ENCODE measurements around the gene RPL3. TPM values are rescaled to one million over a fixed set of nuclear protein-coding genes. Genes with fewer than 3 reads are reported as not detected.
A peak's percentile ranks its signal among the peaks of the same experiment; 100 is the strongest.

RPL3 gene
- total and polyA plus RNA-seq, 3 experiments from 2014 or later = 2,574 to 3,654 (median 2,607) TPM

GRCh38 chr22:39315389-39315788 is 4.0 kb downstream of the RPL3 start:
- Histone ChIP-seq H3K27ac (ENCODE audit: low read depth, low read length) (peak overlapping the region; percentile 27), H3K36me3 (ENCODE audit: insufficient read depth, low read length) (peaks cover 72% of the 10 kb centered on the region), H3K9me3 (ENCODE audit: low read length) (no peaks in the 10 kb centered on the region), H3K27me3 (ENCODE audit: insufficient read depth, low read length, poor library complexity, severe bottlenecking) (no peaks in the 10 kb centered on the region), H3K4me3 (ENCODE audit: low read length) (no peak overlapping the region), H3K4me1 (ENCODE audit: insufficient read depth, low read length) (peaks cover 44% of the 10 kb centered on the region)
- POLR2A ChIA-PET = interaction anchor here (0.5 to 7.0 kb wide), 7 partner anchors 94 to 205 kb away, joined by 3 to 89 read pairs (median 3); partner anchors contain the start of gene ATF4
- Mint-ChIP-seq H3K9me3 (peaks cover 0 to 3% (median 0%) of the 10 kb centered on the region in 5 donors), H3K27ac (peak overlapping the region in 6 of 8 donors; percentile 17 to 87 (median 65)), H3K4me1 (peaks cover 53 to 71% (median 55%) of the 10 kb centered on the region in 3 donors), H3K36me3 (peaks cover 8 to 92% (median 18%) of the 10 kb centered on the region in 3 donors), H3K4me3 (peak overlapping the region in 3 of 7 donors; percentile 23 to 34 (median 30)), H3K27me3 (peaks cover 0 to 14% of the 10 kb centered on the region in 2 donors)
- DNase-seq = peak in 1 of 5 donors; percentile 35
- CTCF ChIA-PET = interaction anchor here (0.7 to 7.0 kb wide), 20 partner anchors 9 to 546 kb away, joined by 3 to 178 read pairs (median 4); partner anchors contain the start of genes CBX6, CBX7, PDGFB and TAB1

- DNase-seq = peak in 1 of 5 donors; percentile 41
- Mint-ChIP-seq H3K4me3 (peak overlapping the region in 1 of 7 donors; percentile 12), H3K27me3 (peaks cover 0 to 9% of the 10 kb centered on the region in 2 donors), H3K9me3 (no peaks in the 10 kb centered on the region), H3K27ac (peak overlapping the region in 4 of 8 donors; percentile 29 to 76 (median 60)), H3K4me1 (peaks cover 52 to 71% (median 53%) of the 10 kb centered on the region in 3 donors), H3K36me3 (peaks cover 8 to 85% (median 18%) of the 10 kb centered on the region in 3 donors)
- Histone ChIP-seq H3K4me1 (ENCODE audit: insufficient read depth, low read length) (peaks cover 44% of the 10 kb centered on the region), H3K4me3 (ENCODE audit: low read length) (no peak overlapping the region), H3K36me3 (ENCODE audit: insufficient read depth, low read length) (peaks cover 72% of the 10 kb centered on the region), H3K9me3 (ENCODE audit: low read length) (no peaks in the 10 kb centered on the region), H3K27ac (ENCODE audit: low read depth, low read length) (no peak overlapping the region), H3K27me3 (ENCODE audit: insufficient read depth, low read length, poor library complexity, severe bottlenecking) (no peaks in the 10 kb centered on the region)
- ChIA-PET POLR2A (interaction anchor here (1.0 to 7.0 kb wide), 4 partner anchors 143 to 206 kb away, joined by 3 to 89 read pairs (median 4); partner anchors contain the start of gene ATF4), CTCF (interaction anchor here (0.7 to 7.0 kb wide), 10 partner anchors 8 to 545 kb away, joined by 3 to 178 read pairs (median 5); partner anchors contain the start of genes CBX7, PDGFB and TAB1)
Measured at GRCh38 chr22:39314251-39314971, 5.0 kb downstream of the RPL3 start.

GRCh38 chr22:39313258-39314001 is 6.0 kb downstream of the RPL3 start:
- no peak overlapping the region for H3K27ac ChIP-seq (ENCODE audit: low read depth, low read length)
- H3K9me3 Mint-ChIP-seq = no peaks in the 10 kb centered on the region
- peak overlapping the region in 6 of 8 donors; percentile 21 to 80 (median 52) for H3K27ac Mint-ChIP-seq
- DNase-seq = peak in 1 of 5 donors; percentile 36
- no peaks in the 10 kb centered on the region for H3K27me3 ChIP-seq (ENCODE audit: insufficient read depth, low read length, poor library complexity, severe bottlenecking)
- peak overlapping the region in 1 of 7 donors; percentile 30 for H3K4me3 Mint-ChIP-seq
- peaks cover 47 to 77% (median 53%) of the 10 kb centered on the region in 3 donors for H3K4me1 Mint-ChIP-seq
- no peaks in the 10 kb centered on the region for H3K9me3 ChIP-seq (ENCODE audit: low read length)
- peaks cover 8 to 75% (median 15%) of the 10 kb centered on the region in 3 donors for H3K36me3 Mint-ChIP-seq
- ChIA-PET CTCF (interaction anchor here (1.1 to 7.0 kb wide), 3 partner anchors 13 to 142 kb away, joined by 3 to 178 read pairs (median 104); no protein-coding TSS in a partner anchor), POLR2A (interaction anchor here (0.7 to 2.2 kb wide), 2 partner anchors 146 to 160 kb away, joined by 3 to 6 read pairs; no protein-coding TSS in a partner anchor)
- peaks cover 0 to 3% of the 10 kb centered on the region in 2 donors for H3K27me3 Mint-ChIP-seq
- H3K4me1 ChIP-seq (ENCODE audit: insufficient read depth, low read length) = peaks cover 41% of the 10 kb centered on the region
- peaks cover 67% of the 10 kb centered on the region for H3K36me3 ChIP-seq (ENCODE audit: insufficient read depth, low read length)
- no peak overlapping the region for H3K4me3 ChIP-seq (ENCODE audit: low read length)

GRCh38 chr22:39312410-39312809 is 7.0 kb downstream of the RPL3 start:
- Histone ChIP-seq H3K36me3 (ENCODE audit: insufficient read depth, low read length) (peaks cover 57% of the 10 kb centered on the region), H3K4me1 (ENCODE audit: insufficient read depth, low read length) (peaks cover 31% of the 10 kb centered on the region), H3K27ac (ENCODE audit: low read depth, low read length) (no peak overlapping the region), H3K4me3 (ENCODE audit: low read length) (no peak overlapping the region), H3K9me3 (ENCODE audit: low read length) (no peaks in the 10 kb centered on the region), H3K27me3 (ENCODE audit: insufficient read depth, low read length, poor library complexity, severe bottlenecking) (no peaks in the 10 kb centered on the region)
- Mint-ChIP-seq H3K27ac (peak overlapping the region in 2 of 8 donors; percentile 24 to 62), H3K9me3 (no peaks in the 10 kb centered on the region), H3K36me3 (peaks cover 4 to 65% (median 11%) of the 10 kb centered on the region in 3 donors), H3K27me3 (peaks cover 0 to 3% of the 10 kb centered on the region in 2 donors), H3K4me3 (no peak overlapping the region), H3K4me1 (peaks cover 36 to 68% (median 44%) of the 10 kb centered on the region in 3 donors)
- CTCF ChIA-PET = interaction anchor here (0.9 to 4.7 kb wide), 5 partner anchors 12 to 442 kb away, joined by 3 to 104 read pairs (median 3); no protein-coding TSS in a partner anchor
- POLR2A ChIA-PET = interaction anchor here (0.7 kb wide), 1 partner anchor 145 kb away, joined by 3 read pairs; no protein-coding TSS in a partner anchor
- peak in 1 of 5 donors; percentile 41 for DNase-seq

- H3K27ac ChIP-seq (ENCODE audit: low read depth, low read length) = no peak overlapping the region
- no peaks in the 10 kb centered on the region for H3K27me3 ChIP-seq (ENCODE audit: insufficient read depth, low read length, poor library complexity, severe bottlenecking)
- Mint-ChIP-seq H3K36me3 (peaks cover 4 to 59% (median 8%) of the 10 kb centered on the region in 3 donors), H3K27ac (peak overlapping the region in 3 of 8 donors; percentile 44 to 72 (median 62)), H3K4me3 (peak overlapping the region in 2 of 7 donors; percentile 40 to 44), H3K9me3 (no peaks in the 10 kb centered on the region), H3K27me3 (peaks cover 0 to 3% of the 10 kb centered on the region in 2 donors), H3K4me1 (peaks cover 32 to 63% (median 38%) of the 10 kb centered on the region in 3 donors)
- H3K9me3 ChIP-seq (ENCODE audit: low read length) = no peaks in the 10 kb centered on the region
- peaks cover 25% of the 10 kb centered on the region for H3K4me1 ChIP-seq (ENCODE audit: insufficient read depth, low read length)
- CTCF ChIA-PET = interaction anchor here (0.6 to 4.7 kb wide), 23 partner anchors 8 to 442 kb away, joined by 3 to 104 read pairs (median 4); partner anchors contain the start of gene RPL3
- peaks cover 51% of the 10 kb centered on the region for H3K36me3 ChIP-seq (ENCODE audit: insufficient read depth, low read length)
- POLR2A ChIA-PET = interaction anchor here (0.5 to 1.2 kb wide), 7 partner anchors 7 to 215 kb away, joined by 3 to 11 read pairs (median 4); partner anchors contain the start of gene RPL3
- DNase-seq = peak in 1 of 5 donors; percentile 44
- no peak overlapping the region for H3K4me3 ChIP-seq (ENCODE audit: low read length)
Measured at GRCh38 chr22:39311592-39312400, 7.6 kb downstream of the RPL3 start.

- H3K4me3 ChIP-seq (ENCODE audit: low read length) = no peak overlapping the region
- H3K27me3 ChIP-seq (ENCODE audit: insufficient read depth, low read length, poor library complexity, severe bottlenecking) = no peaks in the 10 kb centered on the region
- peak overlapping the region in 5 of 8 donors; percentile 13 to 89 (median 66) for H3K27ac Mint-ChIP-seq
- H3K9me3 Mint-ChIP-seq = no peaks in the 10 kb centered on the region
- H3K36me3 Mint-ChIP-seq = peaks cover 0 to 42% (median 6%) of the 10 kb centered on the region in 3 donors
- no peak overlapping the region for H3K27ac ChIP-seq (ENCODE audit: low read depth, low read length)
- ChIA-PET POLR2A (interaction anchor here (0.8 to 1.2 kb wide), 4 partner anchors 9 to 139 kb away, joined by 3 to 11 read pairs (median 4); partner anchors contain the start of gene RPL3), CTCF (interaction anchor here (0.6 to 4.7 kb wide), 19 partner anchors 7 to 307 kb away, joined by 3 to 104 read pairs (median 5); no protein-coding TSS in a partner anchor)
- H3K4me1 ChIP-seq (ENCODE audit: insufficient read depth, low read length) = peaks cover 8% of the 10 kb centered on the region
- H3K4me1 Mint-ChIP-seq = peaks cover 19 to 50% (median 22%) of the 10 kb centered on the region in 3 donors
- peaks cover 35% of the 10 kb centered on the region for H3K36me3 ChIP-seq (ENCODE audit: insufficient read depth, low read length)
- H3K9me3 ChIP-seq (ENCODE audit: low read length) = no peaks in the 10 kb centered on the region
- H3K27me3 Mint-ChIP-seq = peaks cover 0 to 3% of the 10 kb centered on the region in 2 donors
- peak in 1 of 5 donors; percentile 27 for DNase-seq
- H3K4me3 Mint-ChIP-seq = no peak overlapping the region
Measured at GRCh38 chr22:39309881-39310714, 9.3 kb downstream of the RPL3 start.

All from CD8-positive, alpha-beta memory T cell (primary cell).